Measurements from ENCODE around the gene SLC25A6.
"Not testable (repeated sequence)": the region's sequence is repeated elsewhere in the genome, so short reads cannot be mapped to it uniquely, and the experiment has no call there.

The SLC25A6 gene

DNA sequence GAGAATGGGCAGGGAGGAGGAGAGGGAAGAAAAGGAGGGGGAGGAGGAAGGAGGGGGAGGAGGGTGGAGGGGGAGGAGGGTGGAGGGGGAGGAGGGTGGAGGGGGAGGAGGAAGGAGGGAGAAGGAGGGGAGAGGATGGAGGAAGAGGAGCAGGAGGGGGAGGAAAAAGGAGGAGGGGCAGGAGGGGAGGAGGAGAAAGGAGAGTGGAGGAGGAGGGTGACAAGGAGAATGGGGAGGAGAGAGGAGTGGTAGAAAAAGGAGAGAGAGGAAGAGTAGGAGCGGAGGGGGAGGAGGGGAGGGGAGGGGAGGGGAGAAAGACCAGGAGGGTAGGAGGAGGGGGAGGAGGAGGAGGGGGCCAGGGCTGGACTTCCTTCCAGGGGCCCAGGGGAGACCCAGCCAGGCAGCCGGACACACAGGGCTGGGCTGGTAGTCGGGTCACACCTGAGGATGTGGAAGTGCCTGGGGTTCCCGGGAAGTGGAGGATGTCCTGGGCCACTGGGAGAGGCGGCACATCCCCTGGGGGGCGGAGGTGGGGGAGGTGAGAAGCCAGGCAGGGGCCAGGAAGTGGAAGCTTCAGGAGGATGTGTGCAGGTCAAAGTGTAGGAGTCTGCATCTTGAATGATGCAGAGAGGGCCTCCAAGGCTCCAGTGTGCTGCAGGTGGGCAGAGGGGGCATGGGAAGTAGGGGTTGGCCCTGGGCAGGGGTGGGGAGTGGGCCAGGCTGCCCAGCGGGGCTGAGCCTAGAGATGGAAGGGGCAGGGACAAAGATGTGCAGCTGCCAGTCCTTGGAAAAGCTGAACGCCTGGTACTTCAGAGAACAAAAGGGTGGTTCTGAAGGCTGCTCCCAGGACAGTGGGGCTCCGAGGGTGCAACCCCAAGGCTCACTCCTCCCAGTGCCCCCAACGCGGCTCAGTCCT, 36.5 kb downstream of the SLC25A6 start:
- DNase-seq (ENCODE audit: extremely low read depth in 1 of 2, low read depth in 1 of 2) = no peak

DNA sequence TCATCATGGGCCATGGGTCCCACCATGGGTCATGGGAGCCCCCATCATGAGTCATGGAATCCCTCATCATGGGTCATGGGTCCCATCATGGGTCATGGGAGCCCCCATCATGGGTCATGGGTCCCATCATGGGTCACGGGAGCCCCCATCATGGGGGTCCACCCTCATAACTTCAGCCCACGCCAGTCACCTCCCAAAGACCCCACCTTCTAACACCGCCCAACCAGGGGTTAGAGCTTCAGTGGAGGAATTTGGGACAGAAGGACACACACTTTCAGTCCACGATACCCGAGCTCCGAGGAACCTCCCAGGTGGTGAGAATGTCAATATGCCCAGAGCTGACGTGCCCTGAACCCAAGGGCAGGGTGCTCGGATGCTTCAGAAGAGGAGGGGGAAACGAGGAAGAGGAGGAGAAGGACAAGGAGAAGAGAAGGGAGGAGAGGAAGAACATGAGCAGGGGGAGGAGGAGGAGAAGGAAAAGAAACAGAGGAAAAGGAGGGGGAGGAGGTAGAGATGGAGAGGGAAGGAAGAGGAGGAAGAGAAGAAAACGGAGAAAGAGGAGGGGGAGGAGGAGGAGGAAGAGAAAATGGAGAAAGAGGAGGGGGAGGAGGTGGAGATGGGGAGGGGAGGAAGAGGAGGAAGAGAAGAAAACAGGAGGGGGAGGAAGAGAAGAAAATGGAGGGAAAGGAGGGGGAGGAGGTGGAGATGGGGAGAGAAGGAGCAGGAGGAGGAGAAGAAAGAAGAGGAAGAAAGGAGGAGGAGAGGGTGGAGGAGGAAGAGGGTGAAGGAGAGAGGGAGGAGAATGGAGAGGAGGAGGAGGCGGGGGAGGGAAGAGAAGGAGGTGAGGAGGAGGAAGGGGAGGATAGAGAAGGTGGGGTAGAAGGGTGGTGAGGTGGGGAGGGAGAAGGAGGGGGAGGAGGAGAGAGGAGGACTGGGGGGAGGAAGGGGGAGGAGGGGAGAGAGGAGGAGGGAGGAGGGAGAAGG, 37.6 kb downstream of the SLC25A6 start:
- DNase-seq (ENCODE audit: extremely low read depth in 1 of 2, low read depth in 1 of 2) = no peak

- DNase-seq (ENCODE audit: extremely low read depth in 1 of 2, low read depth in 1 of 2) = no peak
Observed at GRCh38 chrX:1351981-1352714, 39.8 kb downstream of the SLC25A6 start.

- DNase-seq (ENCODE audit: extremely low read depth in 1 of 2, low read depth in 1 of 2) = not testable (repeated sequence)
Observed at GRCh38 chrX:1349606-1350005, 42.3 kb downstream of the SLC25A6 start.

- DNase-seq (ENCODE audit: extremely low read depth in 1 of 2, low read depth in 1 of 2) = no peak
Observed at GRCh38 chrX:1341545-1342184, 50.2 kb downstream of the SLC25A6 start.

- DNase-seq (ENCODE audit: extremely low read depth in 1 of 2, low read depth in 1 of 2) = no peak
Observed at GRCh38 chrX:1336948-1337779, 54.7 kb downstream of the SLC25A6 start.

DNA sequence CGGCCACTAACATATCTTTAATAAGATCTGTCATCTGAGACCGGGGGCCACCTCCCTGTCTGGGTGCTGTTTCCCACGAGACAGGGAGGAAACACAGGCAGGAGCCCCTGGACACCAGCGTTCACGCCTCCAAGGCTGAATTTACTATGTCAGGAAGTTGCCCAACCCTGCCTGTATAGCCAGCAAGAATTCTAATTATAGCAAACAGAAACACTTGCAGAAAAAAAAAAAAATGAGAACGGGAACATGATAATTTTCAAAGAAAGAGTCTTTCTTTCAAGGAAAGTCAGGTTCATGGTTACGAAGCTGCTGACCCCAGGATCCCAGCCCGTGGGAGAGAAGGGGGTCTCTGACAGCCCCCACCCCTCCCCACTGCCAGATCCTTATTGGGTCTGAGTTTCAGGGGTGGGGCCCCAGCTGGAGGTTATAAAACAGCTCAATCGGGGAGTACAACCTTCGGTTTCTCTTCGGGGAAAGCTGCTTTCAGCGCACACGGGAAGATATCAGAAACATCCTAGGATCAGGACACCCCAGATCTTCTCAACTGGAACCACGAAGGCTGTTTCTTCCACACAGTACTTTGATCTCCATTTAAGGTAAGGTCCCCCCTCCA, 55.5 kb downstream of the SLC25A6 start, which contains the start of gene IL3RA:
Gene IL3RA, plus strand, starts transcription at position 455 of the 613 bp plus-strand sequence. CDS start 4,981 bp downstream, outside the sequence.
- DNase-seq (ENCODE audit: extremely low read depth in 1 of 2, low read depth in 1 of 2) = no peak

All from stimulated activated CD8-positive, alpha-beta memory T cell treated with anti-CD3 and anti-CD28 coated beads, Interleukin-7, amount 100 ng/mL, for 48 hours (primary cell).